Loucy (cell line): Measurements from ENCODE around the gene SCART1.

Source experiments
- H2AFZ ChIP-seq: fragments of 200-600 bp; sonication (generic); 2 replicates; pipeline ENCODE4 v1.6.0; 2016; ENCODE audit warnings: antibody characterized with exemption, mild to moderate bottlenecking, low read length, moderate library complexity
- H3F3A ChIP-seq: fragments of 200-600 bp; 2 replicates; pipeline ENCODE4 v1.6.0; 2016; ENCODE audit warnings: antibody characterized with exemption, low read depth, mild to moderate bottlenecking
- H3K27me3 ChIP-seq: fragments of 200-600 bp; sonication (generic); 2 replicates; pipeline ENCODE4 v1.6.1; 2014; ENCODE audit warnings: low read length, mild to moderate bottlenecking; ENCODE audit not compliant: insufficient read depth, poor library complexity, severe bottlenecking
- H3K36me3 ChIP-seq: fragments of 200-600 bp; sonication (generic); 2 replicates; pipeline ENCODE4 v1.6.1; 2016; ENCODE audit warnings: low read length; ENCODE audit not compliant: insufficient read depth
- H3K4me1 ChIP-seq: fragments of 200-600 bp; sonication (generic); 2 replicates; pipeline ENCODE4 v1.5.1; 2014; ENCODE audit warnings: low read length, mild to moderate bottlenecking; ENCODE audit not compliant: insufficient read depth, poor library complexity, severe bottlenecking
- H3K4me2 ChIP-seq: fragments of 200-600 bp; sonication (generic); 2 replicates; pipeline ENCODE4 v1.6.0; 2014; ENCODE audit warnings: antibody characterized with exemption, low read length, low read depth, mild to moderate bottlenecking; ENCODE audit not compliant: poor library complexity, severe bottlenecking
- H3K4me3 ChIP-seq: fragments of 200-600 bp; sonication (generic); 2 replicates; pipeline ENCODE4 v1.5.1; 2014; ENCODE audit warnings: low read length, mild to moderate bottlenecking, mixed read lengths; ENCODE audit not compliant: poor library complexity, severe bottlenecking
- H3K79me2 ChIP-seq: fragments of 200-600 bp; sonication (generic); 2 replicates; pipeline ENCODE4 v1.6.1; 2014; ENCODE audit warnings: low read length; ENCODE audit not compliant: insufficient read depth
- H3K9ac ChIP-seq: fragments of 200-600 bp; sonication (generic); 2 replicates; pipeline ENCODE4 v1.6.0; 2014; ENCODE audit warnings: mild to moderate bottlenecking, low read depth, low read length, moderate library complexity; ENCODE audit not compliant: poor library complexity, severe bottlenecking
- H3K9me2 ChIP-seq: fragments of 200-600 bp; sonication (generic); replicated peaks from 2 replicates; pipeline ENCODE4 v1.6.1; 2016; ENCODE audit warnings: low read depth, low read length, mixed read lengths
- H3K9me3 ChIP-seq: fragments of 200-600 bp; sonication (generic); 2 replicates; pipeline ENCODE4 v1.6.1; 2014; ENCODE audit warnings: mild to moderate bottlenecking, antibody characterized with exemption, low read length, low read depth; ENCODE audit not compliant: insufficient read depth
- H4K20me1 ChIP-seq: fragments of 200-600 bp; sonication (generic); 2 replicates; pipeline ENCODE4 v1.6.0; 2014; ENCODE audit warnings: antibody characterized with exemption, low read length, mild to moderate bottlenecking; ENCODE audit not compliant: insufficient read depth, poor library complexity, severe bottlenecking
- CTCF ChIP-seq: fragments of 200-600 bp; sonication (generic); conservative IDR thresholded peaks from 2 replicates; pipeline ENCODE4 v1.5.1; 2014; ENCODE audit warnings: mild to moderate bottlenecking, antibody characterized with exemption, low read length
- EZH2phosphoT487 ChIP-seq: fragments of 200-600 bp; IDR thresholded peaks from 2 replicates; pipeline ENCODE4 v1.6.1; 2018; ENCODE audit warnings: antibody characterized with exemption, mild to moderate bottlenecking, moderate library complexity, borderline replicate concordance

Gene SCART1

GRCh38 chr10:133420579-133420978 lies 33.2 kb upstream of the SCART1 start:
- H3K4me1 ChIP-seq: no peaks in the 10 kb centered on the region
- peaks cover 8% of the 10 kb centered on the region; the same call in 1 of the 2 replicates for H3K36me3 ChIP-seq
- no peaks in the 10 kb centered on the region for H3K27me3 ChIP-seq
- TF ChIP-seq CTCF: no peak
- no peak for TF ChIP-seq EZH2phosphoT487
- no peaks in the 10 kb centered on the region for H3K9me2 ChIP-seq
- H3K4me3 ChIP-seq: no peak overlapping the region
- H3K4me2 ChIP-seq: no peak overlapping the region
- H3F3A ChIP-seq: no peaks in the 10 kb centered on the region
- no peaks in the 10 kb centered on the region for H4K20me1 ChIP-seq
- H3K9ac ChIP-seq: no peak overlapping the region
- no peaks in the 10 kb centered on the region for H3K79me2 ChIP-seq
- no peaks in the 10 kb centered on the region for H3K9me3 ChIP-seq
- no peak overlapping the region for H2AFZ ChIP-seq

- Histone ChIP-seq H3K9me2 (no peaks in the 10 kb centered on the region), H4K20me1 (no peaks in the 10 kb centered on the region), H3K79me2 (no peaks in the 10 kb centered on the region), H3K4me1 (no peaks in the 10 kb centered on the region), H3K4me3 (no peak overlapping the region), H3F3A (no peaks in the 10 kb centered on the region), H3K9ac (no peak overlapping the region), H3K4me2 (no peak overlapping the region), H3K9me3 (no peaks in the 10 kb centered on the region), H3K27me3 (no peaks in the 10 kb centered on the region), H2AFZ (no peak overlapping the region), H3K36me3 (peaks cover 6% of the 10 kb centered on the region; the same call in 1 of the 2 replicates)
- TF ChIP-seq EZH2phosphoT487 (no peak), CTCF (no peak)
Observed at GRCh38 chr10:133421336-133422222, 32.2 kb upstream of the SCART1 start.

- Histone ChIP-seq H3K4me2 (no peak overlapping the region), H3K9ac (no peak overlapping the region), H3F3A (no peaks in the 10 kb centered on the region), H3K4me3 (no peak overlapping the region), H4K20me1 (no peaks in the 10 kb centered on the region), H3K4me1 (no peaks in the 10 kb centered on the region), H3K9me3 (no peaks in the 10 kb centered on the region), H3K79me2 (no peaks in the 10 kb centered on the region), H3K27me3 (no peaks in the 10 kb centered on the region), H3K36me3 (peaks cover 6% of the 10 kb centered on the region; the same call in 1 of the 2 replicates), H2AFZ (no peak overlapping the region), H3K9me2 (no peaks in the 10 kb centered on the region)
- TF ChIP-seq CTCF: no peak
- TF ChIP-seq EZH2phosphoT487: no peak
Observed at GRCh38 chr10:133422223-133422806, 31.4 kb upstream of the SCART1 start.
